HG02970 (cell line): ENCODE results near the gene ZNF462.
"Not testable (repeated sequence)": the region's sequence is repeated elsewhere in the genome, so short reads cannot be mapped to it uniquely, and the experiment has no call there.

ENCODE experiments used
- ATAC-seq: cut with Tn5 transposase; IDR thresholded peaks from one replicate; pipeline ENCODE4 v1.9.1; 2021; ENCODE audit warnings: mild to moderate bottlenecking, moderate library complexity, moderate number of reproducible peaks; ENCODE audit not compliant: unreplicated experiment, low FRiP score

Gene ZNF462

GRCh38 chr9:106883030-106883429, 20.1 kb downstream of the ZNF462 start:
- ATAC-seq = no peak

GRCh38 chr9:106883626-106884190, 20.7 kb downstream of the ZNF462 start:
- ATAC-seq = no peak

- ATAC-seq = no peak
Measured at GRCh38 chr9:106885451-106885850, 22.5 kb downstream of the ZNF462 start.

- no peak for ATAC-seq
Measured at GRCh38 chr9:106886111-106887046, 23.4 kb downstream of the ZNF462 start.

- no peak for ATAC-seq
Measured at GRCh38 chr9:106887066-106887465, 24.1 kb downstream of the ZNF462 start.

GRCh38 chr9:106889061-106889590, 26.2 kb downstream of the ZNF462 start:
- ATAC-seq = no peak

GRCh38 chr9:106890608-106891007, 27.6 kb downstream of the ZNF462 start:
- no peak for ATAC-seq

- no peak for ATAC-seq
Measured at GRCh38 chr9:106891286-106891685, 28.3 kb downstream of the ZNF462 start.

- ATAC-seq = no peak
Measured at GRCh38 chr9:106892632-106893031, 29.7 kb downstream of the ZNF462 start.

GRCh38 chr9:106893088-106893487, 30.1 kb downstream of the ZNF462 start:
- no peak for ATAC-seq

GRCh38 chr9:106896695-106897094, 33.7 kb downstream of the ZNF462 start:
- no peak for ATAC-seq

- no peak for ATAC-seq
Measured at GRCh38 chr9:106897236-106897635, 34.3 kb downstream of the ZNF462 start.

- no peak for ATAC-seq
Measured at GRCh38 chr9:106897751-106898150, 34.8 kb downstream of the ZNF462 start.

- not testable (repeated sequence) for ATAC-seq
Measured at GRCh38 chr9:106900523-106900922, 37.6 kb downstream of the ZNF462 start.

GRCh38 chr9:106906129-106906528, 43.2 kb downstream of the ZNF462 start:
- ATAC-seq = no peak

- no peak for ATAC-seq
Measured at GRCh38 chr9:106911951-106912350, 49.0 kb downstream of the ZNF462 start.

GRCh38 chr9:106913276-106913675, 50.3 kb downstream of the ZNF462 start:
- no peak for ATAC-seq

- ATAC-seq = no peak
Measured at GRCh38 chr9:106915851-106916250, 52.9 kb downstream of the ZNF462 start.

GRCh38 chr9:106916466-106917235, 53.7 kb downstream of the ZNF462 start:
- no peak for ATAC-seq

- no peak for ATAC-seq
Measured at GRCh38 chr9:106918825-106919509, 56.0 kb downstream of the ZNF462 start.
